HG03342 (cell line): ENCODE measurements around the gene KLF13.

Source experiments
- ATAC-seq: cut with Tn5 transposase; IDR thresholded peaks from one replicate; pipeline ENCODE4 v1.9.1; 2021; ENCODE audit warnings: mild to moderate bottlenecking, moderate library complexity; ENCODE audit not compliant: unreplicated experiment

KLF13 gene

DNA sequence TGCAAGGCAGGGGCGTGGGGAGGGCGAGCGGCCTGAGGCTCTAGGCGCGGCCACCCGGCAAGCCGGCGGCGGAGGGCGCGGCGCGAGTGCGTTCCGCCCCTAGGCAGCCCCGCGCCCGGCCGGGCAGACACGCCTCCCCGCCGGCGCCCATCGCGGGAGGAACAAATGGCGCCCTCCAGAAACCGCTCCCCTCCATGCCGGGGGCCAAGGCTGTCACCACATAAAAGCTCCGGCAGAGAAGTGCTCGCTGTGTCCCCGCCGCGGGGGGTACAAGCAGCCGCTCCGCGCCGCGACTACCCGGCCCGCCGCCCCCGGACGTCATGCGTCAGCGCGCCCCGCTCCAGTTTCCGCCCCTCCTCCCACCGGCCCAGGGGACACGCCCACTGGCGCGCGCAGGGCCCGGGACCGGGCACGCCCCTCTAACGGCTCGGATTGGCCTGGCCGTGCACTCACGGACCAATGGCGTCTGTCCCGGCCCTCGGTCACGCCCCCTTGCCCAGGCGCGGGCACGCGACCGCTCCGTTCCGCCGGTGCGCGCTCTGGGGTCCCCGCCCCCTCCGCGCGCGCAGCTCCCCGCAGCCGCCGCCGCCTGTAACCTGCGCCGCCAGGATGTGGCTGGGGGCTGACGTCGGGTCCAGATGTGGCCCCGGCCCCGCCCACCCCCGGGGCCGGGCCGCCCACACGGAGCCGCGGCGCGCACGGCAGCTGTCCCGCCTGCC is at the start of gene KLF13:
KLF13 (plus strand) TSS at position 680 of the 719 bp plus-strand sequence. CDS start 378 bp downstream, outside the sequence.
- peak; percentile 61 for ATAC-seq

DNA sequence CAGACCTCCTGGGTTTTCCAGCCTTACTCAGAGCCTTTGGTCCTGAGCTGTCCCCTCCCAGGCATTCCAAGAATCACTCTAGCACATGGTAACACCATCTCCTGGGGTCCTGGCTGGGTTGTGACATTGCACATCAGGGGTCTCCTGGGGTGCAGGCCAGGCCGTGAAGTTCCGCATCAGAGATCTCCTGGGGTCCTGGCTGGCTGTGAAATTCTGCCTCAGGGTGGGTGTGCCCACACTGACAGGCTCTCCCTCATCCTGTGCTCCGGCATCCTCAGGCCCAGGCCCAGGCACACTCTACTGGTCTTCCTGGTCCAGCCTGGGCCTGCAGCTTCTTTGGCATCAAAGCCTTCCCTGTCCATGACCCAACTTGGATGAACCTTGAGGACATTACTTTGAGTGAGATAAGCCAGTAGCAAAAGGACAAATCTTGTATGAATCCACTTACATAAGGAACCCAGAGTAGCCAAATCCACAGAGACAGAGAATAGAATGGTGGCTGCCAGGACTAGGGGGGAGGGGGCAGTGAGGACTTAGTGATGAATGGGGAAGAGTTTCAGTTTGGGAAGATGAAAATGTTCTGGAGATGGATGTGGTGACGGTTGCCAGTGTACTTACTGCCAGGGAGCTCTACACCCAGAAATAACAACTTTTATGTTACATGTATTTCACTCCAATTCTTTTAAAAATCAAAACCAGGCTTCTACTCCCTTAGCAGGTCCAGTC is 49.1 kb upstream of the KLF13 start:
- no peak for ATAC-seq

DNA sequence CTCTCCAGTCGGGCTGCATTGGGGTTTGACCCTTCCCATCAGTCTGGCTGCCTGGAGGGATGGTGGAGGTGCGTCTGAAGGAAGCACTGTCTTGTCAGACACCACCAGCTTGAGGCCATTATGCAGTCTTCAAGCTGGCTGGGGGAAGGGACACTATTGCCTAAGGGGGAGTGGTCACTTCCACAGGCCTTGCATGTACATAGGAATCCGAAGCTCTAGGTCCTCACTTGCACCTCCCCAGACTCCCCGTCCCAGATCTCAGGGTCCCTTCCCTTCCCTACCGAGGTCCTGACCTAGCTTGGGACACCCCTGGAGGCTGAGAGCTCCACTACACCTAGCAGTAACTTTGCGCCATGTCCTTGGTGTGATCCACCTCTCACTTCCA is 48.6 kb upstream of the KLF13 start:
- ATAC-seq, result no peak

- ATAC-seq, result no peak
Measured at GRCh38 chr15:31278544-31279220, 48.0 kb upstream of the KLF13 start.

GRCh38 chr15:31279221-31280045 is 47.2 kb upstream of the KLF13 start:
- no peak for ATAC-seq

GRCh38 chr15:31280046-31280830 is 46.4 kb upstream of the KLF13 start:
- no peak for ATAC-seq

DNA sequence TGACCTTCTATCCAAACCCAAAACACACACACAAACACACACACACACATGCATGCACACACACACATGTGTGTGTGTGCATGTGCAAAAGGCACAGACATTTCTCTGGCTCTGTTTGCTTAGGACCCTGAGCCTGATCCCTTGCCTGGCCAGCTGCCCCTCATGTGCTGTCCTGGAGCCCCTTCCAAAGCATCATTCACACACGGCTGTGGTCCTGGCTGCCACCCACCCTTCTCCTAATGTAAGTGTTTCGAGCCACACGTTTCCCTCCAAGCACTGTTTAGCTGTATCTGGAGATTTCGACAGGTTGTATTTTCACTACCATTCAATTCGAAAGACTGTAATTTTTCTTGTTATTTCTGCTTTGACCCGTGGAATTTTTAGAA is 45.8 kb upstream of the KLF13 start:
- no peak for ATAC-seq

DNA sequence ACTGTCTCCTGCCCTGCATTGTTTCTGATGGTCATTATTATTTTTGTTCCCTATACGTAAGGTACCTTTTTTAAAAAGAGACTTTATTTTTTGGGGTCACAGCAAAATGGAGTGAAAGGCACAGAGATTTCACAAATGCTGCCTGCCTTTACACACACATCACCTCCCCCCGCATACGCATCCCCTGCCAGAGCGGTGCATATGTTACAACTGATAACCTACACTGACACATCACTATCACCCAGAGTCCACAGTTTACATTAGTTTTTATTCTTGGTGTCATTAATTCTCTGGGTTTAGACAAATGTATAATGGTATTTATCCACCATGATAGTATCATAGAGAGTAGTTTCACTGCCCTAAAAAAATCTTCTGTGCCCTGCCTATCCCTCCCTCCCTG is 43.6 kb upstream of the KLF13 start:
- no peak for ATAC-seq

GRCh38 chr15:31285772-31286261 is 40.8 kb upstream of the KLF13 start:
- peak; percentile 53 for ATAC-seq

DNA sequence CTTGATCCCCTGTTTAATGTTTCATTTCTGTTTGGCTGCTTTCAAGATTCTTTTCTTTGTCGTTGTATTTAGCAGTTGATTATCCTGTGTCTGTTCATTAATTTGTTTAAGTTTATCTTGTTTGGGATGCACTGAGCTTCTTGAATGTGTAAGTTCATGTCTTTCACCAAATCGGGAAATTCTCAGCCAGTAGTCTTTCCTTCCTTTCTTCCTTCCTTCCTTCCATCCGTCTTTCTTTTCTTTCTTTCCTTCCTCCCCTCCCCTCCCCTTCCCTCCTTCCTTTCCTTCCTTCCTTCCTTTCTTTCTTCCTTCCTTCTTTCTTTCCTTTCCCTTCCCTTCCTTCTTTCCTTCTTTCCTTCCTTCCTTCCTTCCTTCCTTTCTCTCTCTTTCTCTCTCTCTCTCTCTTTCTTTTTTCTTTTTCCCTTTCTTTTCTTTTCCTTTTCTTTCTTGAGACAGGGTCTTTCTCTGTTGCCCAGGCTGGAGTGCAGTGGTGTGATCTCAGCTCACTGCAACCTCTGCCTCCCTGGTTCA is 35.5 kb upstream of the KLF13 start:
- no peak for ATAC-seq

DNA sequence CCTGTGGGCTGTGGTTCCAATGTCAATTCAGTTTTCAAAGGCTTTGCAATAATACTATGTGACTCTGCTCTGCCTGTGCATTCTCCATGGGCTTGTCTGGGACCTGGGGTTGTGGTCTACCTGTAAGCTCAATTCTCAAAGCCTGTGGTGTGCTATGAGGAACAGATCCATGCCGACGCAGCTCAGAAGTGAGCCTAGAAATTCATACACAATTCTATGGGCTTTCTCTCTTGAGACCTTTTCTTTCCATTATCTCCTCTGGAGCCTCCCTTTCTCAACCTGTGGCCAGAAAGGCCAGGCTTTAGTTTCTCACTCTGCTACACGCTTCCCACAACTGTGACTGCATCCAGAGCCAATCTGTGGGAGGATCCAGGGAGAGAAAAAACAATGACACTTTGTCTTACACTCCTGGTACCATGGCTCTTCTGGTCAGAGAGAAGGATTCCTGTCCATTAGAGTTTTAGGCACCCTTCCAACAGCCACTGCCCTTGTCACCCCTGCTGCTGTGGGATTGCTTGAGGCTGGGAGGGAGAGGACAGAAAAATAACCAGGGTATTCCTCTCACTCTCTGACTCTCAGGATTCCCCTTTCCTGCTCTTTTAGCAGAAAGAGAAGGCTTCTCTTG is 34.1 kb upstream of the KLF13 start:
- no peak for ATAC-seq

DNA sequence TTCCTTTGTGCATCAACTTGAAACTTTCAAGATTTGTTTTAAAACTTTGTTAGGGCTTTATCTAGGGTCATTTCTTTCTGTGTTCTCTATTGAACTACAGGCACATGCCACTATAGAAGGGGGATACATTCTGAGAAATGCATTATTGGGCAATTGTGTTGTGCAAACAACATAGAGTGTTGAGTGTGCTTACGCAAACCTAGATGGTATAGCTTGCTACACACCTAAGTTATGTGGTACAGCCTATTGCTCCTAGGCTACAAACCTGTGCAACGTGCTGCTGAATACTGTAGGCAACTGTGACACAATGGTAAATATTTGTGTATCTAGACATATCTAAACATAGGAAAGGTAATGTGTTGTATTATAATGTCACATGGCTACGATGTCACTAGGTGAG is 33.0 kb upstream of the KLF13 start:
- ATAC-seq, result no peak

DNA sequence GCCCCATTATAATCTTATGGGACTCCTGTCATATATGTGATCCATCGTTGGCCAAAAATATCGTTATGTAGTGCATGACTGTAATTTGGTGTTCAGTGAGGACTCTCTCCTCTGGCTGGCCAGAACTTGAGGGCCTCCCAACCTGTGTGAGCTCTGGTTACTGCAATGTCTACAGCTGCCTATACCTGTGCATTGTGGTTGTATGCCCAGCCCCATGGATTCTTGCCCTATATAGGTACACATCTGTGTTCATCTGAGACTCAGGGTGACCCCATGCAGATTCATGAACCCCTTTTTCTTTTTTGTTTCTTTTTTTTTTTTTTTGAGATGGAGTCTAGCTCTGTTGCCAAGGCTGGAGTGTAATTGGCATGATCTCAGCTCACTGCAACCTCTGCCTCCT is 32.6 kb upstream of the KLF13 start:
- ATAC-seq, result no peak

- no peak for ATAC-seq
Measured at GRCh38 chr15:31295658-31296057, 31.0 kb upstream of the KLF13 start.

DNA sequence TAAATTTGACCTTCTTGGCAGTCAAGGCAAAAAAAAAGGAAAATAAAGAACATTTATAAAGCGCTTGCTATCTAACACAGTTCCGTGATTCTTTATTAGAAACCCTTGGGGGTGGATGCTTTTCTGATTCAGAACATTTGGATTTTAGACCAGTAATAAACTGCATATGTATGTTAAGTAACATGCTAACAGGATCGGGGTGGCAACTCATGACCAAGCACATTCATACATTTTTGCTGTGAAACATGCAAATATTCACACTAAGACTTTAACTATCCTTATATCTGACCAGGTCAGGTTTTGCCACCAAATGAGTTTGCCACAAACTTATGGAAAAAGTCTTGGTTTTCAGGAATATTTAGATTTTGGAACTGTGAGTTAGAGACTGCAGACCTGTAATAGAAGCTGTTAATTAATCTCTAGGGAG is 30.4 kb upstream of the KLF13 start:
- no peak for ATAC-seq

- ATAC-seq, result no peak
Measured at GRCh38 chr15:31296646-31297574, 29.7 kb upstream of the KLF13 start.

DNA sequence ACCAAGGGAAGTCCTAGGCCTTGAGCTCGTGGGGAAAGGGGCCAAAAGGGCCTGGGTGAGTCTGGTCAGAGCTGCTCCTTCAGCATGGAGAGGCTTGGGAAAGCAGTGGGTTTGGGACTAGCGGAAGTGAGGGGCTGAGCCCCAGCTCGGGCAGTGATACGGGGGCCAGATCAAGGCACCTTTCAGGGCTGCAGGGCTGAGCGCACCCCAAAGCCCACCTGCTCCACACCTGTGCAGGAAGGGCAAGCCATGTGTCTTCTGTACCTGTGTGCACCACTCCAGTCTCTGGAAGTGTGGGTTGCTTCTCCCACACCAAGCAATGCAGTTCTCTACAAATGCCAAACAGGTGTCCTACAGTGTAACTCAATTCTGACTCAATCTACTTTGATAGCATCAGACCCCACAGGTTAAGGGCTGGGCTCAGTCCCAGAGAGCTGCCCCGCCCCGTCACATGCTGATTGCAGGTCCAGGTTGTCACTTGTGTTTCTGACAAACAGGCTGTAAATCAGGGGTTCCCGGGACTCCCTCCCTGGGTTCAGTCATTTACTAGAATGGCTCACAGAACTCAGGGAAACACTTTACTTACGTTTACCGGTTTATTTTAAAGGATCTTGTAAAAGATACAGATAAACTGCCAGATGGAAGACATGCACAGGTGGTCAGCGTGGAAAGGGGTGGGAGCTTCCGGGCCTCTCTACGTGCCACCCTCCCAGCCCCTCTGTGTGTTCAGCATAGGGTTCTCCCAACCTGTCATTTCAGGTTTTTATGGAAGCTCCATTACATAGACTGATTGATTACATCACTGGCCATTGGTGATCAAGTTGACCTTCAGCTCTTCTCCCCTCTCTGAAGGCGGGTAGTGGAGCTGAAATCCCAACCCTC is 28.8 kb upstream of the KLF13 start:
- ATAC-seq, result no peak
